MM.1S (cell line): ENCODE data around the gene TOLLIP.

Experiments
- EZH2 ChIP-seq: fragments of 300-600 bp; sonication (generic); optimal IDR thresholded peaks from 2 replicates; pipeline ENCODE3; 2017; ENCODE audit warnings: low read depth, mild to moderate bottlenecking, antibody characterized with exemption, low read length, mixed read lengths
- TF ChIP-seq, protein P1 (sequence below): fragments of 300-600 bp; sonication (generic); IDR thresholded peaks from 2 replicates; pipeline ENCODE4 v1.5.1; 2016; ENCODE audit warnings: antibody characterized with exemption, low read length, mixed read lengths

DNA sequence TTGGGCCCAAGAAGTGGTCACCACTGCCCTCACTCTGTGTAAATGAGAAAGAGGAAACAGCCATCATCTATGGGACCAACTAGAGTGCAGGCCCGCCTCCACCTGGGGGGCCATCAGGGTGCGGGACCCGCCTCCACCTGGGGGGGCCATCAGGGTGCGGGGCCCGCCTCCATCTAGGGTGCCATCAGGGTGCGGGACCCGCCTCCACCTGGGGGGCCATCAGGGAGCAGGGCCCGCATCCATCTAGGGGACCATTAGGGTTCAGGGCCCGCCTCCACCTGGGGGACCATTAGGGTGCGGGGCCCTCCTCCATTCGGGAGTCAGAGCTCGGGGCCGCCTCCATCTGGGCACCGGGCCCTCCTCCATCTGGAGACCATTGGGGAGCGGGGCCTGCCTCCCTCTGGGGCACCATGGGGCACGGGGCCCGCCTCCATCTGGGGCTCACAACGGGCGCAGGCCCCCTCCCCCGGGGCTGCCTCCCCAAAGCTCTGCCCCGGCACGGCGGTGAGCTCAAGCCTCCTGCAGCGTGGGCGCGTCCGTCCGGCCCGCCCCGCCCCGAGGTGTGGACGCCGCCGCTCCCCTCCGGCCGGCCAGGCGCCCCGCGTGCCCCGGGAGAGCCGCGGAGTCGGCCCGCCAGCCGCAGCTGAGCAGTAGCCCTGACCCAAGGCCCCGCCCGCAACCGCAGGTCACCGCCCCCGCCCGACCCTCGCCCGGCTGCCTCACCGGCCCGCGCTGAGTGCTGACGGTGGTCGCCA, 512 bp downstream of the TOLLIP start:
- TF ChIP-seq EZH2 = no peak
- TF ChIP-seq, protein P1, sequence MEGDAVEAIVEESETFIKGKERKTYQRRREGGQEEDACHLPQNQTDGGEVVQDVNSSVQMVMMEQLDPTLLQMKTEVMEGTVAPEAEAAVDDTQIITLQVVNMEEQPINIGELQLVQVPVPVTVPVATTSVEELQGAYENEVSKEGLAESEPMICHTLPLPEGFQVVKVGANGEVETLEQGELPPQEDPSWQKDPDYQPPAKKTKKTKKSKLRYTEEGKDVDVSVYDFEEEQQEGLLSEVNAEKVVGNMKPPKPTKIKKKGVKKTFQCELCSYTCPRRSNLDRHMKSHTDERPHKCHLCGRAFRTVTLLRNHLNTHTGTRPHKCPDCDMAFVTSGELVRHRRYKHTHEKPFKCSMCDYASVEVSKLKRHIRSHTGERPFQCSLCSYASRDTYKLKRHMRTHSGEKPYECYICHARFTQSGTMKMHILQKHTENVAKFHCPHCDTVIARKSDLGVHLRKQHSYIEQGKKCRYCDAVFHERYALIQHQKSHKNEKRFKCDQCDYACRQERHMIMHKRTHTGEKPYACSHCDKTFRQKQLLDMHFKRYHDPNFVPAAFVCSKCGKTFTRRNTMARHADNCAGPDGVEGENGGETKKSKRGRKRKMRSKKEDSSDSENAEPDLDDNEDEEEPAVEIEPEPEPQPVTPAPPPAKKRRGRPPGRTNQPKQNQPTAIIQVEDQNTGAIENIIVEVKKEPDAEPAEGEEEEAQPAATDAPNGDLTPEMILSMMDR = no peak
